WTC11 (cell line): Measurements from ENCODE around the gene EGLN1. TPM values are rescaled to one million over a fixed set of nuclear protein-coding genes. Genes with fewer than 3 reads are reported as not detected.

ENCODE experiments used
- ATAC-seq: fragments of 200-7000 bp; cut with Tn5 transposase; 2 replicates; pipeline ENCODE4 v1.10.0; 2021; ENCODE audit warnings: mild to moderate bottlenecking, moderate library complexity
- CTCF ChIA-PET: fragments of 300-600 bp; sonication (Branson Sonifier 250); formaldehyde crosslinking; loops from one replicate; lab custom pipeline; 2021; ENCODE audit warnings: antibody characterized with exemption; lab: Charles Lee
- POLR2A ChIA-PET: fragments of 350-600 bp; sonication (Branson Sonifier 250); formaldehyde crosslinking; loops from one replicate; lab custom pipeline; 2021; ENCODE audit warnings: antibody characterized with exemption; lab: Charles Lee
- DNase-seq: peaks from one replicate; pipeline ENCODE4 v3.0.0; 2021; ENCODE audit warnings: low spot score
- H3K27ac Mint-ChIP-seq: 2 replicates; pipeline ENCODE4 v1.8.0; 2021; ENCODE audit warnings: mixed read lengths
- H3K27me3 Mint-ChIP-seq: 2 replicates; pipeline ENCODE4 v1.8.0; 2021; ENCODE audit warnings: low read depth, mild to moderate bottlenecking, moderate library complexity, mixed read lengths
- H3K36me3 Mint-ChIP-seq: 2 replicates; pipeline ENCODE4 v1.8.0; 2021; ENCODE audit warnings: mixed read lengths
- H3K4me1 Mint-ChIP-seq: 2 replicates; pipeline ENCODE4 v1.8.0; 2022; ENCODE audit warnings: mixed read lengths
- H3K4me3 Mint-ChIP-seq: 2 replicates; pipeline ENCODE4 v1.8.0; 2021; ENCODE audit warnings: mild to moderate bottlenecking, moderate library complexity, mixed read lengths
- H3K9me3 Mint-ChIP-seq: 2 replicates; pipeline ENCODE4 v1.8.0; 2021; ENCODE audit warnings: mixed read lengths
- AR ChIP-seq: fragments of 250-450 bp; sonication (Bioruptor Pico); IDR thresholded peaks from 2 replicates; pipeline ENCODE4 v1.9.0; 2021; ENCODE audit warnings: mild to moderate bottlenecking
- CBFB ChIP-seq: sonication (generic); formaldehyde crosslinking; IDR thresholded peaks from 2 replicates; pipeline ENCODE4 v1.8.1; 2022; ENCODE audit warnings: mild to moderate bottlenecking, low read depth, missing genetic modification reagents
- CDX4 ChIP-seq: fragments of 250-450 bp; sonication (Bioruptor Pico); IDR thresholded peaks from 2 replicates; pipeline ENCODE4 v1.9.0; 2021; ENCODE audit warnings: moderate library complexity, mild to moderate bottlenecking, inconsistent platforms, borderline replicate concordance
- ESRRA ChIP-seq: sonication (generic); formaldehyde crosslinking; IDR thresholded peaks from 2 replicates; pipeline ENCODE4 v1.8.1; 2022; ENCODE audit warnings: mild to moderate bottlenecking, missing genetic modification reagents, borderline replicate concordance
- ETV6 ChIP-seq: sonication (generic); formaldehyde crosslinking; IDR thresholded peaks from 2 replicates; pipeline ENCODE4 v1.8.1; 2022; ENCODE audit warnings: mild to moderate bottlenecking, missing genetic modification reagents
- FOXK1 ChIP-seq: sonication (generic); formaldehyde crosslinking; IDR thresholded peaks from 2 replicates; pipeline ENCODE4 v1.8.0; 2022; ENCODE audit warnings: mild to moderate bottlenecking, moderate library complexity, missing genetic modification reagents
- FOXP1 ChIP-seq: sonication (generic); formaldehyde crosslinking; IDR thresholded peaks from 2 replicates; pipeline ENCODE4 v1.8.0; 2022; ENCODE audit warnings: missing genetic modification reagents, mild to moderate bottlenecking, moderate library complexity, borderline replicate concordance
- GTF2I ChIP-seq: fragments of 250-450 bp; sonication (Bioruptor Pico); conservative IDR thresholded peaks from 2 replicates; pipeline ENCODE4 v1.4.0; 2021; ENCODE audit warnings: mild to moderate bottlenecking
- HMGXB4 ChIP-seq: sonication (generic); formaldehyde crosslinking; IDR thresholded peaks from 2 replicates; pipeline ENCODE4 v1.8.1; 2023; ENCODE audit warnings: mild to moderate bottlenecking, moderate library complexity, missing genetic modification reagents
- IRF1 ChIP-seq: sonication (generic); formaldehyde crosslinking; IDR thresholded peaks from 2 replicates; pipeline ENCODE4 v1.8.0; 2023; ENCODE audit warnings: missing genetic modification reagents
- MXD4 ChIP-seq: fragments of 250-450 bp; sonication (Bioruptor Pico); IDR thresholded peaks from 2 replicates; pipeline ENCODE4 v1.8.0; 2021; ENCODE audit warnings: mild to moderate bottlenecking, moderate library complexity, borderline replicate concordance
- RORB ChIP-seq: fragments of 250-450 bp; sonication (Bioruptor Pico); IDR thresholded peaks from 2 replicates; pipeline ENCODE4 v1.9.0; 2021; ENCODE audit warnings: mild to moderate bottlenecking
- TEAD1 ChIP-seq: sonication (generic); formaldehyde crosslinking; IDR thresholded peaks from 2 replicates; pipeline ENCODE4 v1.8.0; 2022; ENCODE audit warnings: mild to moderate bottlenecking, missing genetic modification reagents
- TP53 ChIP-seq: sonication (generic); formaldehyde crosslinking; IDR thresholded peaks from 2 replicates; pipeline ENCODE4 v1.8.1; 2023; ENCODE audit warnings: mild to moderate bottlenecking, missing genetic modification reagents
- USF2 ChIP-seq: sonication (generic); formaldehyde crosslinking; IDR thresholded peaks from 2 replicates; pipeline ENCODE4 v1.8.1; 2023; ENCODE audit warnings: mild to moderate bottlenecking, missing genetic modification reagents, moderate library complexity
- ZNF138 ChIP-seq: sonication (generic); formaldehyde crosslinking; conservative IDR thresholded peaks from 2 replicates; pipeline ENCODE4 v1.8.1; 2022; ENCODE audit warnings: mild to moderate bottlenecking, moderate library complexity, missing genetic modification reagents
- ZNF232 ChIP-seq: sonication (generic); formaldehyde crosslinking; IDR thresholded peaks from 2 replicates; pipeline ENCODE4 v1.8.0; 2022; ENCODE audit warnings: mild to moderate bottlenecking, missing genetic modification reagents
- ZNF396 ChIP-seq: fragments of 250-450 bp; sonication (Bioruptor Pico); IDR thresholded peaks from 2 replicates; pipeline ENCODE4 v1.8.0; 2021; ENCODE audit warnings: mild to moderate bottlenecking, moderate library complexity, borderline replicate concordance
- ZNF671 ChIP-seq: fragments of 250-450 bp; sonication (Bioruptor Pico); IDR thresholded peaks from 2 replicates; pipeline ENCODE4 v1.8.0; 2021; ENCODE audit warnings: mild to moderate bottlenecking
- ZSCAN18 ChIP-seq: fragments of 250-450 bp; sonication (Bioruptor Pico); IDR thresholded peaks from 2 replicates; pipeline ENCODE4 v2.1.2; 2022; ENCODE audit warnings: mild to moderate bottlenecking, moderate library complexity
- total RNA-seq: library from RNA; stranded (reverse); gene quantifications from 3 replicates; pipeline ENCODE4 v1.2.3, GENCODE V29; 2021
- TF ChIP-seq, protein P1 (sequence below): fragments of 250-450 bp; sonication (Bioruptor Pico); IDR thresholded peaks from 2 replicates; pipeline ENCODE4 v1.9.0; 2021; ENCODE audit warnings: mild to moderate bottlenecking

Gene EGLN1
- total RNA-seq, 1 experiment from 2014 or later = 13.7 TPM

DNA sequence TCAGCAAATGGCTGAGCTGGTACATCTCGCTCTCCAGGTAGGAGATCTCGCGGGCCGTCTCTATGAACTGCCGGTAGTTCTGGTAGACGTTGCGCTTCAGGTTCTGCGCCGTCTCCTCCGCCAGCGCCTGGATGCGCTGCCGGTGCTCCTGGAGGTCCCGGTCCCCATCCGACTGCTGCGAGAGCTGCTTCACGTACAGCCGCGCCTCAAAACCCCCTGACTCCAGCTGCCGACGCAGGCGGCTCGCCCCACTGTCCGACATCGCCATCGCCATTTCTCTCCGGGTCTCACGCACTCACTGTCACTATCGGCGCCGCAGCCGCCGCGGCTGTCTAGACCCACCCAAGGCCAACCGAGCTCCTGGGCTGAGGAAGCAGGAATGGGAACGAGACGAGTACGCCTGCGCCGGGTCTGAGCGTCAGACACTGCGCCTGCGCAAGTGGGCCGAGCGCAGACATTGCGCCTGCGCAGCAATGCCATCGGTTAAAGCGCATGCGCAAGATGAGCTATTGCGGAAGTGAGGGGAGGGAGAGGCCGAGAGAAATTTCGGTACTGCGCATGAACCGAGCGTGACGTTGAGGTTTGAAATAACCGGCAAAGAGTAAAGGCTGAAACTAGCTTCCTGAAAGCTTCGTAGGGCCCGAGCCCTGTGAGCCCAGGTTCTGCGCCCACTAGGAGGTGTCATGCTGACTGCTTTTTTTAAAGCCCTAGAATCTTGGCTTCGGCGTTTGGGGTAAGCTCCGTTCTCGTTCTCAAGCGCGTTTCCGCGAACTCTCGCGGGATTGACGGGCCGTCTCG lies 84.4 kb downstream of the EGLN1 start, which contains the start of gene EXOC8 (continued):
- TF ChIP-seq FOXK1 (CRISPR knock-in tag) (peak; percentile 79; the same call in 1 of the 2 replicates), TEAD1 (CRISPR knock-in tag) (peak; percentile 23; the same call in 1 of the 2 replicates)

DNA sequence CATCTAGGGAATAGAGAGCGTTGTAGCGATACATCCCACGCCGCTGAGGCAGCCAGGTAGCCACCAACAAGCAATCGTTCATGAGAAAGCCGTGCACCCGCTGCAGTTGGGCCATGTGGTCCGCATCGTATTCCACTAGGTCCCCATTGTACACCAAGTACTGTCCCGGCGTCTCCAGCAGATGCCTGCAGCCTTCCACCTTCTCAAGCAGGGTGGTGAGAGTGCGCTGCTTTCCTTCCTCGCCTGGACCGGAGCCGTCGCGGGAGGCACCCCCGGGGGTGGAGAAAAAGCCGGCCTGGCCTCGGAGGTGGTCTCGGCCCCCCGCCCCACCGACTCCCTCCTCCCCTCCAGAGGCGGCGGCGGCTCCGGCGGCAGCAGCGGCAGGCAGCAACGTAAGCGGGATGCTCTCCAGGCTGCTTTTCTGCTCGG lies 85.0 kb downstream of the EGLN1 start:
- CTCF ChIA-PET = interaction anchor here (0.6 to 2.2 kb wide), 6 partner anchors 12 to 419 kb away, joined by 3 to 10 read pairs (median 3); no protein-coding TSS in a partner anchor
- peaks cover 22% of the 10 kb centered on the region for H3K36me3 Mint-ChIP-seq
- POLR2A ChIA-PET = interaction anchor here (1.5 kb wide), 1 partner anchor 194 kb away, joined by 6 read pairs; no protein-coding TSS in a partner anchor
- ATAC-seq = no peak
- H3K27me3 Mint-ChIP-seq = peaks cover 4% of the 10 kb centered on the region
- DNase-seq = no peak
- H3K4me1 Mint-ChIP-seq = peaks cover 40% of the 10 kb centered on the region
- H3K4me3 Mint-ChIP-seq = peak overlapping the region; percentile 98
- peak overlapping the region; percentile 98 for H3K27ac Mint-ChIP-seq
- TF ChIP-seq TEAD1 (CRISPR knock-in tag) (0 out of 2 replicates have a peak, but pooled peaks have one; percentile 12), HMGXB4 (CRISPR knock-in tag) (peak; percentile 25; the same call in 1 of the 2 replicates), USF2 (CRISPR knock-in tag) (no peak)
- H3K9me3 Mint-ChIP-seq = peaks cover 3% of the 10 kb centered on the region; the same call in 1 of the 2 replicates

- H3K9me3 Mint-ChIP-seq = no peaks in the 10 kb centered on the region
- H3K27me3 Mint-ChIP-seq = peaks cover 4% of the 10 kb centered on the region
- ChIA-PET POLR2A (no interaction called here), CTCF (interaction anchor here (2.2 kb wide), 1 partner anchor 20 kb away, joined by 10 read pairs; no protein-coding TSS in a partner anchor)
- H3K27ac Mint-ChIP-seq = peak overlapping the region; percentile 40; the same call in 1 of the 2 replicates
- ATAC-seq (no peak), DNase-seq (no peak)
- H3K36me3 Mint-ChIP-seq = peaks cover 12% of the 10 kb centered on the region
- H3K4me1 Mint-ChIP-seq = peaks cover 40% of the 10 kb centered on the region
- H3K4me3 Mint-ChIP-seq = peak overlapping the region; percentile 98
- no peak for TF ChIP-seq ZNF232 (CRISPR knock-in tag)
- no peak for TF ChIP-seq FOXP1 (CRISPR knock-in tag)
- no peak for TF ChIP-seq ETV6
- no peak for TF ChIP-seq ZNF396
- no peak for TF ChIP-seq GTF2I (CRISPR knock-in tag)
- no peak for TF ChIP-seq MXD4 (CRISPR knock-in tag)
- TF ChIP-seq IRF1 (CRISPR knock-in tag) = no peak
- no peak for TF ChIP-seq ZNF671 (CRISPR knock-in tag)
- TF ChIP-seq CBFB (CRISPR knock-in tag) = no peak
- no peak for TF ChIP-seq ZNF138 (CRISPR knock-in tag)
- TF ChIP-seq TP53 = no peak
- no peak for TF ChIP-seq AR (CRISPR knock-in tag)
- TF ChIP-seq RORB (CRISPR knock-in tag) = no peak
- TF ChIP-seq, protein P1, sequence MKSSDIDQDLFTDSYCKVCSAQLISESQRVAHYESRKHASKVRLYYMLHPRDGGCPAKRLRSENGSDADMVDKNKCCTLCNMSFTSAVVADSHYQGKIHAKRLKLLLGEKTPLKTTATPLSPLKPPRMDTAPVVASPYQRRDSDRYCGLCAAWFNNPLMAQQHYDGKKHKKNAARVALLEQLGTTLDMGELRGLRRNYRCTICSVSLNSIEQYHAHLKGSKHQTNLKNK = no peak
- no peak for TF ChIP-seq ESRRA (CRISPR knock-in tag)
- no peak for TF ChIP-seq ZSCAN18
- TF ChIP-seq CDX4 (CRISPR knock-in tag) = no peak
Measured at GRCh38 chr1:231335663-231336602, 86.2 kb downstream of the EGLN1 start.
